Left ventricle myocardium inferior (tissue), 1 donor: ENCODE results near the gene RNF40. TPM values are rescaled to one million over a fixed set of nuclear protein-coding genes. Genes with fewer than 3 reads are reported as not detected.

ENCODE experiments used
- DNase-seq: peaks from one replicate; pipeline ENCODE4 v3.0.0-alpha.2; 2020
- H3K27ac ChIP-seq: fragments of 200-600 bp; replicated peaks from 2 replicates; pipeline ENCODE4 v1.8.0; 2021
- H3K27me3 ChIP-seq: fragments of 200-600 bp; 2 replicates; pipeline ENCODE4 v1.8.0; 2021; ENCODE audit warnings: low read depth
- H3K36me3 ChIP-seq: fragments of 200-600 bp; 2 replicates; pipeline ENCODE4 v1.8.0; 2021
- H3K4me1 ChIP-seq: fragments of 200-600 bp; 2 replicates; pipeline ENCODE4 v1.8.0; 2021
- H3K4me3 ChIP-seq: fragments of 200-600 bp; 2 replicates; pipeline ENCODE4 v1.8.0; 2021; ENCODE audit warnings: mild to moderate bottlenecking, moderate library complexity
- H3K9me3 ChIP-seq: fragments of 200-600 bp; replicated peaks from 2 replicates; pipeline ENCODE4 v1.8.0; 2021
- CTCF ChIP-seq: fragments of 200-600 bp; IDR thresholded peaks from 2 replicates; pipeline ENCODE4 v1.8.0; 2021; ENCODE audit warnings: antibody characterized with exemption, mild to moderate bottlenecking, borderline replicate concordance
- intact Hi-C: fragments of 100-400 bp; cut with micrococcal nuclease; formaldehyde crosslinking; loops from one replicate; pipeline ENCODE4 v1.11.0; 2022
- total RNA-seq: library from RNA; stranded (reverse); fragmentation: NEBNext Ultra II Directional; extraction: Animal tissue kit (Norgen Biotek cat#: 25700); gene quantifications from one replicate; pipeline ENCODE4 v1.2.1, GENCODE V29; 2021
- donor health status: DM: no; HTN: yes; CAD: no; lungs with severe emphysema.

Gene RNF40
- total RNA-seq, 1 donor from 2014 or later = 35.6 TPM

GRCh38 chr16:30783280-30784109 lies 21.4 kb downstream of the RNF40 start:
- peaks cover 40% of the 10 kb centered on the region for H3K4me1 ChIP-seq
- H3K9me3 ChIP-seq = no peaks in the 10 kb centered on the region
- intact Hi-C loops = no loop called here
- H3K27me3 ChIP-seq = no peaks in the 10 kb centered on the region
- no peak for TF ChIP-seq CTCF
- H3K4me3 ChIP-seq = no peak overlapping the region
- peaks cover 30% of the 10 kb centered on the region for H3K36me3 ChIP-seq
- no peak for DNase-seq
- H3K27ac ChIP-seq = no peak overlapping the region

- H3K4me3 ChIP-seq = no peak overlapping the region
- peaks cover 39% of the 10 kb centered on the region for H3K4me1 ChIP-seq
- peaks cover 30% of the 10 kb centered on the region for H3K36me3 ChIP-seq
- TF ChIP-seq CTCF = no peak
- no peaks in the 10 kb centered on the region for H3K9me3 ChIP-seq
- intact Hi-C loops = no loop called here
- no peak for DNase-seq
- H3K27ac ChIP-seq = no peak overlapping the region
- no peaks in the 10 kb centered on the region for H3K27me3 ChIP-seq
Measured at GRCh38 chr16:30784215-30784614, 22.1 kb downstream of the RNF40 start.

GRCh38 chr16:30785126-30786106 lies 23.3 kb downstream of the RNF40 start:
- H3K36me3 ChIP-seq = peaks cover 30% of the 10 kb centered on the region
- peaks cover 39% of the 10 kb centered on the region for H3K4me1 ChIP-seq
- peak overlapping the region; percentile 86 for H3K4me3 ChIP-seq
- intact Hi-C loops = no loop called here
- H3K27ac ChIP-seq = peak overlapping the region; percentile 94
- TF ChIP-seq CTCF = no peak
- no peaks in the 10 kb centered on the region for H3K27me3 ChIP-seq
- no peak for DNase-seq
- no peaks in the 10 kb centered on the region for H3K9me3 ChIP-seq

GRCh38 chr16:30786115-30786935 lies 24.2 kb downstream of the RNF40 start:
- Histone ChIP-seq H3K4me3 (peak overlapping the region; percentile 86), H3K9me3 (no peaks in the 10 kb centered on the region), H3K27ac (peak overlapping the region; percentile 94), H3K36me3 (peaks cover 29% of the 10 kb centered on the region), H3K4me1 (peaks cover 39% of the 10 kb centered on the region), H3K27me3 (no peaks in the 10 kb centered on the region)
- no peak for TF ChIP-seq CTCF
- no peak for DNase-seq
- intact Hi-C loops = no loop called here
